HG02981 (cell line): ENCODE data around the gene P2RX5.
"Not testable (repeated sequence)": the region's sequence is repeated elsewhere in the genome, so short reads cannot be mapped to it uniquely, and the experiment has no call there.

Experiments
- ATAC-seq: cut with Tn5 transposase; IDR thresholded peaks from one replicate; pipeline ENCODE4 v1.9.1; 2021; ENCODE audit warnings: mild to moderate bottlenecking, moderate library complexity; ENCODE audit not compliant: unreplicated experiment

Gene P2RX5

DNA sequence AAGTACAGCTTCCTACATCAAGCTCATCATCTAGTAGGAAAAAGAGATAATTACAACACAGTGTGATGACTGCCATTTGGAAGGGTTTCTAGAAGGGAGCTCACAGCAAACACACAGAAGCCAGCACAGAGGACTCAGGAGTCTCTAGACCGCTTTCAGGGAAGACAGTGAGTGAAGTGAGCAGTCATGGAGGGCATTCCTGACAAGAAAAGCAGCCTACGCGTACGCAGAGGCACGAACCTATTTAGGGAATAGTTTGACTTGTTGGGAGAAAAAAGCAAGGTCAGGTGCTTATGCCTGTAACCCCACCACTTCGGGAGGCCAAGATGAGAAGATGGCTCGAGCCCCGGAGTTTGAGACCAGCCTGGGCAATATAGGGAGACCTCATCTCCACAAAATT lies 19.3 kb upstream of the P2RX5 start:
- ATAC-seq, result no peak

DNA sequence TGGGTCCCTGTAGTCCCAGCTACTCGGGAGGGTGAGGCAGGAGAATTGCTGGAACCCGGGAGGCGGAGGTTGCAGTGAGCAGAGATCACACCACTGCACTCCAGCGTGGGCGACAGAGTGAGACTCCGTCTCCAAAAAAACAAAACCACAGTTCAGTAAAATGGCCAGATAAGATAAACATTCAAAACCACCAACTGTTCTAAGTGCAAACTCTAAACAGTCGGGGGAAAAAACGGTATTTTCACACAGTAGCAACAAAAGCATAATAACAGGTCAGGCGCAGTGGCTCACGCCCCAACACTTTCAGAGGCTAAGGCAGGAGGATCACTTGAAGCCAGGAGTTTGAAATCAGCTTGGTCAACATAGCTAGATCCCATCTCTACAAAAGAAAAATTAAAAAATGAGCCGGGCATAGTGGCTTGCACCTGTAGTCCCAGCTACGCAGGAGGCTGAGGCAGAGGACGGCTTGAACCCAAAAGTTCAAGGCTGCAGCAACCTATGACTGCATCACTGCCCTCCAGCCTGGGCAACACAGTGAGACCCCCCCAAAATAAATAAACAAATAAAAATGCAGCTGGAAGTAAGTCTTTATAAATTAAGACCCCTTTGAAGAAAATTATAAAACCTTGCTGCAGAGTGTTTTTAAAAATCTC lies 17.0 kb upstream of the P2RX5 start:
- ATAC-seq, result no peak

DNA sequence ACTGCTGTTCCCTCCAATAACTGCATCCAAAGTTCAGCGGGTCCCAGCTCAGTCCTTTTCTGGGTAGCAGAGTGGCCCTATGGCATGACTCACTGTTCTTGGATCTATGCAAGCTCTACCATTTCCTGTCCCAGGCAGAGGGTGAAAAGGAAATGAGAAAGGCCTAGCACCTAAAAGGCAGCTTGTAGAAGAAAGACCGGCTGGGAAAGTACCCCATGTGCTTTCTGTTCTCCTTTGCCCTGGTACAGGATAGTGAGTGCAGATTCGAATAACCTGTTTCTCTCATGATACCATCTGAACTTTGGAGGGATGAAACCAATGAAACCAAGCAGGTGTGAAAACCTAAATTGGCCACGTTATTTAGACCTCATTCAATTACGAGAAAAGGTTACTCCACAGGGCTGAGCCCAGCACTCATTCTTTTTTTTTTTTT lies 15.0 kb upstream of the P2RX5 start:
- ATAC-seq, result peak; percentile 92

DNA sequence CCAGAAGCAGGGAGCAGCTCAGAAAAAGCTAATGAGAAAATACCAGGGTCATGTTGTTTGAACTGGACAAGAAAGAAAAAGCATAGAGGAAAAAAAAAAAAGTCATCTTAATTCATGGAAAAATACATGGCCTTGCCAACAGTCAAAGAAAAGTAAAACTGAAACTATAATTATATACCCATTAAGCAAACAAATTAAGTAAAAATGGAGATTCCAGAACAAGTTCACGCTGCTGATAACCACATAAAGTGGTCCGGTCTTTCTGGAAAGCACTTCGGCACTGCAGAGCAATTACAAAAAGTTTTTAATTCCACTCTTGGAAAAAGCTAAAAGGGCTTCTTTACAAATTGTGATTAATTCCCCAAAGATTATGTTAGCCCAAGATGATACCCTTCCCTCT lies 12.4 kb upstream of the P2RX5 start:
- ATAC-seq, result no peak

DNA sequence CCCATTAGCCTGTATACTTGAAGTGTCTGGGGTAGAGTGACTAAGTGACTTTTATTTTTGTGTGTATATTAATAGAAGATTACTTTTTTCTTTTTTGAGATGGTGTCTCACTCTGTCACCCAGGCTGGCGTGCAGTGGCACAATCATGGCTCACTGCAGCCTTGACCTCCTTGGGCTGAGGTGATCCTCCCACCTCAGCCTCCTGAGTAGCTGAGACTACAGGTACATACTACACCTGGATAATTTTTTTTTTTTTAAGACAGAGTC lies 9.7 kb upstream of the P2RX5 start:
- ATAC-seq, result not testable (repeated sequence)

DNA sequence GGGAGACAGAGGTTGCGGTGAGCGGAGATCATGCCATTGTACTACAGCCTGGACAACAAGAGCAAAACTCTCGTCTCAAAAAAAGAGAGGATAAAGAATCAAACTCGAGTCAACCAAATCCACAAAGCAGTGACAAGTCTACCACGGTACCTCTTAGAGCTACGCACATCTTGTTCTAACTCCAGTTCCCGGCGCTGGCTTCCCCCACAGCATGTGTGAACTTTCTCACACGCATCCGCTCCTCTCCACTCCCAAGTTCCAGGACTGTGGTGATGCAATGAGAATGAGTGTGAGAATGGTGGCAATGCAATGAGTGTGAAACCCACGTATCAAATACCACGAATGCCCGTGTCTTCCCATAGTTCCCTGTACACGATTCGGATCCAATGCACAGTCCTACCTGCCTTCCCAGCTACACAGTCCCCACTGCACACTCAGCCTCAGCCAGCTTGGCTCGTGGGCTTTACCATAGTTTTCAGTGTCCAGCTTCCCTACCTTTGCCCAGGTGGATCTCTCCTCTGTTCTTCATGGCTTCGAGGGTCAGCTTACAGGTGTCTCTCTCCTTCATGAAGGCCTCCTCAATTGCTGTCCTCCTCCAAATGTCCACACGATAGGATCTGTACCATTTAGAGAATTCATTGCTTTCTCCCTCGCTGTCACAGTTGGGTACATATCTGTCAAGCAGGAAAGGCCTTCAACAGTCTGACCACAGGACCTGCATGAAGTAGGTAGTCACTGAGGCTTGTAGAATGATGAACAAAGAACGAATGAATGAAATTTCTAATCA lies 9.2 kb upstream of the P2RX5 start:
- no peak for ATAC-seq

DNA sequence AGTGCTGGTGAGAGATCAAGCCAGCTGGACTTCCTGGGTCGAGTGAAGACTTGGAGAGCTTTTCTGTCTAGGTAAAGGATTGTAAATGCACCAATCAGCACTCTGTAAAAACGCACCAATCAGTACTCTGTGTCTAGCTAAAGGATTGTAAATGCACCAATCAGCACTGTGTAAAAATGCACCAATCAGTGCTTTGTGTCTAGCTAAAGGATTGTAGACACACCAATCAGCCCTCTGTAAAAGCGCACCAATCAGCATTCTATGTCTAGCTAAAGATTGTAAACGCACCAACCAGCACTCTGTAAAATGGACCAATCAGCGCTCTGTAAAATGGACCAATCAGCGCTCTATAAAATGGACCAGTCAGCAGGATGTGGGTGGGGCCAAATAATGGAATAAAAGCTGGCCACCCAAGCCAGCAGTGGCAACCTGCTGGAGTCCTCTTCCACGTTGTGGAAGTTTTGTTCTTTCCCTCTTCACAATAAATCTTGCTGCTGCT lies 6.1 kb upstream of the P2RX5 start:
- not testable (repeated sequence) for ATAC-seq

DNA sequence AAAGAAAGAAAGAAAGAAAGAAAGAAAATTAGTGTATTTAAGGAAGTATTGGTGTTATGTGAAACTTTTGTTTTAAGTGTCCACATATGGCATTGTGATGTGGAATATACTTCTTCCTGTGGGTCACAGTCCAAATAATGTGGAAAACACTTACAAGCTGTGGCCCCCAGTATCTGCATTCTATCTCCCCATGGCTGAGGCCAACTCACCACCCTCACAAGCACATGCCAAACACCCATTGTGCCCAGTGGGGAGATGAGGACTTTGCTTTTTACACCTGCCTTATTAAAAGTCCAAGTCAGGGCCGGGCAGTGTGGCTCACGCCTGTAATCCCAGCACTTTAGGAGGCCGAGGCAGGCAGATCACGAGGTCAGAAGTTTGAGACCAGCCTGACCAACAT lies 4.0 kb upstream of the P2RX5 start:
- no peak for ATAC-seq

DNA sequence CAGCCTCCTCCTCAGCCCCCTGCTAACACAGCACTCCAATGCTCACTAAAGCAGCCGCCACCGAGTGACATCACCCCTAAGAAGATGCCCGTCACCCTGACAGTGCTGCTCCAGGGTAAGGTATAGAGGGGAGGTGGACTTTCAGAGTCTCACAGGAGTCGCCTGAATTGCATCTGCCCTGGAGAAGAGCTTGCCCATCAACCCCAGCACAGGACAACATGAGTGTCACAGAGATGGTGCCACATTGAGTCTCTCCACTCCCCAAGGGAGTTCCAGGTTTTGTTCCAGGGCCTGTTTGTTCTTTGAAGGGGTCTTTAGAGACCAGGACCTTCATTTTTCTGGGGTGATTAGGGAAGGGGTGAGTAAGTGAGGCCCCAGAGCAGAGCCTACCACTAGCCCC lies 2.2 kb upstream of the P2RX5 start:
- no peak for ATAC-seq

DNA sequence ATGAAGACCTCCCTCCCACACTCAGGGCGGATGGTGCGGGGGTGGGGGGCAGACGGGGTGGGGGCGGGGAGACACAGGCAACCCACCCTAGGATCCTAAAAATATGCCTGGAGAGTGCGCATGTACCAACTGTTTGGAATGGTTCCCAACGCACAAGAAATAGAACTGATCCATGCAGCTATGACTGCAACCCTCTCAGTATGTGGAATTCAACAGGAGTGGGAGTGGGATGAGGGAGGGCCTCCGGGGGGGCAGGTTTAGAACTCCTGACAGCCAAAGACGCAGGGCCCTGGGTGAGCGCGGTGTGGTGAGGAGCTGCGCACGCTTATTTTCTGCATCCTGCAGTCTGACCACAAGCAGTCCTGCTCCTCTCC lies 1.1 kb upstream of the P2RX5 start:
- no peak for ATAC-seq

DNA sequence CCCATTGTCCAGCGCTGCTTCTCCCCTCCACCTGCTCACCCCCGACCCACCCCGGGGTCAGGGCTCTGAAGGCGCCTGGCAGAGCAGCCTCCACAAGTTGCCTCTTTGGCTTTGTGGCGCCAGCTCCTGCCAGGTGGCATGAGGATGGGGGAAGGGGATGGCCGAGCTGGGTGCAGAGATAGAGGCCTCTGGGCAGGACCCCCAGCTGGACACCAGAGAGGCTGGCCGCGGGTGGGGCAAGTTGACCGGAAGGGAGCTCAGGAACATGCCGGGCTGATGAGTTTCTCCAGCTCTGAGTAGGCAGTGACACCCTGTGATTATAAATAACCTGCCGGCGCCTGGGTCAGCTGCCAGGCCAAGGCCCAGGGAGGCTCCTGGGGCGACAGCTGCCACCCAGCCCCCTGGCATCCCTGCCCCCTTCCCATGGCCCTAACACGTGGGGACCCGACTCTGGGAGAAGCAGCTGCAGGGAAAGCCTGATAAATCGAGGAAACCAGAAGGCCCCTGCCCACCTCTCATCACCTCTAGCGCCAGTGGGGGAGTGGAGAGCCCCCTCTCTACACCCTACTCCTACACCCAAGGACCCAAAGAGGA lies 729 bp downstream of the P2RX5 start:
- no peak for ATAC-seq

DNA sequence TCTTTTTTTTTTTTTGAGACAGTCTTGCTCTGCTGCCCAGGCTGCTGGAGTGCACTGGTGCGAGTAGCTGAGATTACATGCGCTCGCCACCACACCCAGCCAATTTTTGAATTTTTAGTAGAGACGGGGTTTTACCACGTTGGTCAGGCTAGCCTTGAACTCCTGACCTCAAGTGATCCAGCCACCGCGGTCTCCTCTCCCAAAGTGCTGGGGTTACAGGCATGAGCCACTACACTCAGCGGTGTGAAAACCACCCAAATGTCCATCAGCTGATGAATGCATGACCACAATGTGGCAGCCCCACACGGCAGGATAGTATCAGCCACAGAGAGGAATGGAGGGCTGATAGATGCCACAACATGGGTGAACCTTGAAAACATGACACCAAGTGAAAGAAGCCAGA lies 2.1 kb downstream of the P2RX5 start:
- ATAC-seq, result peak; percentile 57

DNA sequence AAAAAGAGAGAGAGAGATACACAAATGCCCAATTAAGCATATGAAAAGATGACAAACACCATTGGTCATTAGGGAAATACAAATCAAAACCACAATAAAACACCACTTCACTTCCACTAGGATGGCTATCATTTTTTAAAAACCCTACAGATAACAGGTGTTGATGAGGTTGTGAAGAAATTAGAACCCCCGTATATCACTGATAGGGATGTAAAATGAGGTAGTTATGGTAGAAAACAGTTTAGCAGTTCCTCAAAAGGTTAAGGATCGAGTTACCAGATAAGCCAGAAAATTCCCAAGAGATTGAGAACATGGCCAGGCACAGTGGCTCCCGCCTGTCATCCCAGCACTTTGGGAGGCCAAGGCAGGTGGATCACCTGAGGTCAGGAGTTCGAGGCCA lies 2.8 kb downstream of the P2RX5 start:
- ATAC-seq, result no peak

DNA sequence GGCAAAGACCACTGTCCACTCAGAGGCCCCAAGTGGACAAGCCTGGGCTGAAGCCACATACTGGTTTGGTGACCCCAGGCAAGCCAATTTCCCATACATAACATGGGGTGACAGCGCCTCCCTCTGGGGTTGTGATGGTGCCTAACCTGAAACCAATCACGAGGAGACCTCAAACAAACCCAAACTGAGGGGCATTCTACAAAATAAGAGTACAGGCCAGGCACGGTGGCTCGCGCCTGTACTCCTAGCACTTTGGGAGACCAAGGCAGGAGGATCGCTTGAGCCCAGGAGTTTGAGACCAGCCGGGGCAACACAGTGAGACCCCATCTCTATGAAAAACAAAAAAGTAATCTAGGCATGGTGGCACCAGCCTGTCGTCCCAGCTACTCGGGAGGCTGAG lies 3.6 kb downstream of the P2RX5 start:
- no peak for ATAC-seq

DNA sequence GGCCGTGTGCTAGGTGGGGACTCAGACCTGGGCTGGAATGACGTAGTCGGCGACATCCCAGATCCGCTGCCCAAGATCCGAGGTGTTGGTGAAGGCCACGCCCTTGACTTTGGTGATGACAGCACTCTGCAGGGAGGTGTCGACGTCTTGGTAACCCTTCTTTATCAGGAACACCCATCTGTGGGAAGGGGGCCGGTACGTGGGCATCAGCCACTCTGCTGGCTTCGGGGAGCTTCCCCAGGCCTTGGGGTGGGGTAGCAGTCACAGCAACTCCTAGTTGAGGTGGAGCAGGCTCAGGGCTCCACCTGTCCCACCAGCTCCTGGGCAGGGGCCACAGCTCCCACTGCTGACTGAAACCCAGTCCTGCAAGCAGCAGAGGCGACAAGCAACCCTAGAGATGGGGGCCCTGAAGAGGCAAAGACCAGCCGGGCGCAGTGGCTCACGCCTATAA lies 4.3 kb downstream of the P2RX5 start:
- ATAC-seq, result no peak

DNA sequence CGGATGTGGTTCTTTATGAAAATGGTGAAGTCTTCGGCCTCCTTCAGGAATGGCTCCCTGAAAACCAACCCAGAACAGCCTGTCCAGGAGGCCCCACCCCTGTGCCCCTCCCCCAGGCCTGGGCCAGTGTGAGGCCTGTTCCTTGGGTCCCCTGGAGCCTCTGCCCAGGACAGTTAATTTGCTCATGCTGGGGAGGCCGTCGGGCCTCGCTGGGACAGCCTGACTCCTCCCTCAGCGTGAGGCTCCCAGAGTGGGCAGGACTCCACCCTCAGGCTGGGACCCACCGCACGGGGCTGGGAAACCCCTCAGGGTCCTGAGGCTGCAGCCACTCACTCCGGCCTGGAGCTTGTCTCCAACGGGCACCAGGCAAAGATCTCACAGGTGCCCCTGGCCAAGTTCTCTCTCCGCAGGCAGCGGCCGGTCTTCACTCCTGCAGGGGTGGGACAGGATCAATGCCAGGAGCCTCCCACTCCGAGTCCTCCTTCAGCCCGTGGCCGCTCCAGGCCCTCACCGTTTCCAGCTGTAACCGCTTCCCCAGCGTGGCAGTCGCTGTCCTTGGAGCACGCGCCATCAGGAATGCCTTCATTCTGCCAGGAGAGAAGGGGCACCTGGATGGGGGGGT lies 5.8 kb downstream of the P2RX5 start:
- no peak for ATAC-seq

DNA sequence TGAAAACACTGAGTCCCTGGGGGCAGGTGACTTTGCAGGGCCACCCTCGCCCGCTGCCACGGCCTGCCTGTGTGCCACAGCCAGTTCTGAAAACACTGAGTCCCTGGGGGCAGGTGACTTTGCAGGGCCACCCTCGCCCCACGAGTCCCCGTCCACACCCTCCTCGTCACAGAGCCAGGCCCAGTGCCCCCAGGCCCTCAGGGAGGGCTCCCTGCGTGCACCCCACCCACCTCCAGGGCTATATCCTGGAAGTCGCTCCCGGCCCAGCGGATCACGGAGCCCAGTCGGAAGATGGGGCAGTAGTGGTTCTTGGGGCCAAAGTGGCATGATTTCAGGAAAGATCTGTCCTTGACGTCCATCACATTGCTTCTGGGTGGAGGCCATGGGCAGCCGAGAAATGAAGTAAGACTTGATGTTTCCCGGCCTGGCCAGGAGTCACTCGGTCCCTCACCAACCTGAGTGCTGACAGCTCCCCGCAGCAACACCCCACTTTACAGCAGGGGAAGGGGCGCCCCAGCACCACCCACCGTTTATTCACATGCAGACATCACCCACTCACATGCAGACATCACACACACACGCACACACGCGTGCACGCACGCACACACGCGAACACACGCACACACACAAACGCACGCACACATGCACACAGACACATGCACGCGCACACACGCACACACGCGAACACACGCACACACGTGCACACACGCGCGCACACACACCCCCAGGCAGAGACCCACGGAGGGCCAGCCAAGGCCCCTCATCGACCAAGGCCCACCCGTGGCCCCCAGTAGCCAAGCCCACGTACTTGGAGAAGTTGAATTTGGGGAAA lies 6.5 kb downstream of the P2RX5 start:
- no peak for ATAC-seq

DNA sequence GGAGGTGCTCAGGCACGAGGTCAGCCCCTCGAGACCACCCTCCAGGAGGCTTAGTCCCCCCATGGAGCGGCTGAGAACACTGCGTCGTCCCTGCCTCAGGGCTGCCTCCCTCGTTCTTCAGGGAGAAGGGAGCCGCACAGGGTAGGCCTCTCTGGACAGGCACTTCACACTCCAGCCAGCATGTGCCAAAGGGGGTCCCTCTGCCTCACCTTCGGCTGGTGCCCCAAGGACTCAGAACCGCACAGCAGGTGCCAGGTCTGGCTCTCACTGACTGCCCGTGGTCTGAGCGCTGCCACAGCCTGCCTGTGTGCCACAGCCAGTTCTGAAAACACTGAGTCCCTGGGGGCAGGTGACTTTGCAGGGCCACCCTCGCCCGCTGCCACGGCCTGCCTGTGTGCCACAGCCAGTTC lies 7.1 kb downstream of the P2RX5 start:
- ATAC-seq, result no peak

DNA sequence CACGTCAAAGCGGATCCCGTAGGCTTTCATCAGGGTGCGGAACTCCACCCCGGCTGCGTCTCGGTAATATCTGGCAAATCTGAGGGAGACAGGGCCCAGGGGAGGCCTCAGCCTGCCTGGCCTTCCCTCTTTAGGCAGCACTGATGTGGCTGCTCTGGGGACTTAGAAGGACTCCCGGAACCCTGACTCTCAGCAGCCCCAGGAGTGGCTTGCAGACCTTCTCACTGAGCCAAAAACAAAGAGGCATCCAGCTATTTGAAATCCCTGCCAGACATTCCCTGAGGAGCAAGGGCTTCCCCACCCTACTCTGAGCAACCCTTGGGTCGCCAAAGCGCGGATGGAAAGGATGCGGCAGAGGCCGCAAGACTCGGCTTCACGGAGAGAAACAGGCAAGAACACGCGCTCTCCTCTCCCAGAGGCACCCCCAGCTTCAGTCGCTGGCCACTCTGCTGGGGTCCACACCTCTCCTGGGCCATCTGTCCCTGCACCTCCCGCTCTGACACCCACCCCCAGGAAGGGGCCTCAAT lies 7.9 kb downstream of the P2RX5 start:
- no peak for ATAC-seq

DNA sequence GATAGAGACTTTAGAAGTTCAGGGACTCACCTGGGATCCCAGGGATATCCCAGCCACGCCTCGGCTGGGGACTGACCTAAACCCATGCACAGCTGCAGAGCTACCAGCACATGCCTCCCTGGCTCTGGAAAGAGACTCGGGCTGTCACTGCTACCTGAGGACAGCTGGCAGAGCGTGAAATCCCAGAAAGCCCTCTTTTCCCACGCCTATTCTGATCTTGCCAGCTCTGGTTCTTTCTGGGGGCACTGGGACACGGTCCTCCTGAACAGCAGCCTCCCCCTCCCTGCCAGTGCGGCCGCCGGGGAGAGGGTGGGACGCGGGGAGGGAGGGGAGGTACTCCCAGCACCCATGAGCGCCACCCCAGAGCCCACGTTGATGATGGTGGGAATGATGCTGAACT lies 10.8 kb downstream of the P2RX5 start:
- ATAC-seq, result no peak

DNA sequence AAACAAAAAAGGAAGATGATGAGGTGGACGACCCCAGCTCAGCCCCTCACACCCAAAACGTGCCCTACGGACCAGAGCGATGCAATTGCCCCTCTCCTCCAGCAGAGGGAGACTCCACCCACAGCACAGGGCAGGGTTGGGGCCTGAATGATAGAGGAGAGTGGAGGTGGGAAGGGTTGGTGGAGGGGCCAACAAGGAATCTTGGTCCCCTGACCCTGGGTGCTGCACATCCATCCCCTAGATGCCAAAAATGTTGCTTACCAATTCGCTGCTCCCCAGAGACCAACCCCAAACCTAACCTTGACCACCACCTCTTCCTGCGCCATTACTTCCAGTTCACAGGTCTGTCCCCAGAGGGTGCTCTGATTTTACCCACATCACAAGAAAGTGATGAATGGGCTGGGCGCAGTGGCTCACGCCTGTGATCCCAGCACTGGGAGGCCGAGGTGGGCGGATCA lies 12.9 kb downstream of the P2RX5 start:
- ATAC-seq, result peak; percentile 58
